Measurements from ENCODE around the gene SNX11. TPM values are rescaled to one million over a fixed set of nuclear protein-coding genes. Genes with fewer than 3 reads are reported as not detected.

The SNX11 gene
- total and polyA plus RNA-seq, 2 of the 8 experiments (the other 6 are each of a cell fraction or from before 2014, with no cell fraction given) = 21.1 to 21.4 TPM

GRCh38 chr17:48144976-48145798 lies 37.6 kb downstream of the SNX11 start:
- FAIRE-seq = no peak
- WGBS, 2 experiments (ENCODE audit: extremely low coverage in 1 of 2, insufficient coverage in 1 of 2, insufficient read length in 1 of 2, insufficient replicate concordance in 2 of 2, low coverage in 1 of 2, low lambda C conversion rate in 2 of 2, missing lambda C conversion rate in 1 of 2) = 86% methylated on average over 3 of the region's 3 CpGs; no CpG with 5 or more reads in 1 of the 2 experiments
- CTCF ChIA-PET (ENCODE audit: partially characterized antibody) = interaction anchor here (0.5 to 1.2 kb wide), 4 partner anchors 10 to 239 kb away, joined by 3 to 4 read pairs (median 4); no protein-coding TSS in a partner anchor
- TF ChIP-seq SIRT6 (IDR thresholded peaks at IDR 0.05; ENCODE audit: low read length) = no peak
- TF ChIP-seq BRCA1 (IDR thresholded peaks at IDR 0.05; ENCODE audit: low read depth, low read length) = no peak

More at GRCh38 chr17:48144976-48145798, 37.6 kb downstream of the SNX11 start:
- Histone ChIP-seq H3K79me1 (ENCODE audit: low read depth, low read length) (no peaks in the 10 kb centered on the region), H3K4me2 (ENCODE audit: insufficient read depth in 1 of 2, low read depth in 2 of 2, low read length in 2 of 2) (no peak overlapping the region), H3K4ac (replicated peaks; ENCODE audit: insufficient read length, low read depth, low read length) (no peak overlapping the region), H4K91ac (replicated peaks; ENCODE audit: insufficient read length, low read length) (no peak overlapping the region), H3K4me3 (ENCODE audit: extremely low read depth in 1 of 4, insufficient read depth in 2 of 4, low read depth in 3 of 4, low read length in 4 of 4) (no peak overlapping the region), H3K9ac (replicated peaks in 1 of 4; ENCODE audit: extremely low read depth in 1 of 4, low read depth in 3 of 4, low read length in 3 of 4) (no peak overlapping the region), H3K23me2 (ENCODE audit: low read depth, low read length) (no peaks in the 10 kb centered on the region), H2BK15ac (ENCODE audit: low read length) (no peak overlapping the region), H3K4me1 (replicated peaks in 1 of 4; ENCODE audit: control insufficient read depth in 3 of 4, insufficient read depth in 4 of 4, low read length in 3 of 4) (peaks cover 0 to 8% (median 5%) of the 10 kb centered on the region in 4 experiments; a peak in 2 of 7 replicates), H2BK5ac (ENCODE audit: low read depth, low read length) (no peak overlapping the region), H2AFZ (ENCODE audit: low read length) (no peak overlapping the region), H3K14ac (ENCODE audit: insufficient read length) (no peak overlapping the region), H2BK20ac (ENCODE audit: low read length) (no peak overlapping the region), H2BK12ac (ENCODE audit: low read depth, low read length) (no peak overlapping the region), H3K27me3 (replicated peaks in 1 of 4; ENCODE audit: control insufficient read depth in 3 of 4, extremely low read depth in 1 of 4, insufficient read depth in 3 of 4, low read length in 3 of 4) (no peaks in the 10 kb centered on the region; a peak in 1 of 7 replicates), H3K56ac (replicated peaks; ENCODE audit: insufficient read length, low read depth, low read length) (no peak overlapping the region), H2AK5ac (ENCODE audit: low read depth, low read length) (no peak overlapping the region), H3K18ac (ENCODE audit: extremely low read depth, low read length) (no peak overlapping the region), H2BK120ac (replicated peaks; ENCODE audit: low read depth, low read length) (no peak overlapping the region), H3K9me3 (ENCODE audit: insufficient read depth in 2 of 2, low read depth in 1 of 2, low read length in 1 of 2) (no peaks in the 10 kb centered on the region), H3K36me3 (ENCODE audit: control insufficient read depth in 2 of 4, insufficient read depth in 4 of 4, low read length in 3 of 4) (no peaks in the 10 kb centered on the region), H3K23ac (ENCODE audit: insufficient read length) (no peak overlapping the region), H4K8ac (ENCODE audit: extremely low read depth, insufficient read depth, low read length) (no peak overlapping the region), H4K5ac (ENCODE audit: insufficient read length, low read depth, low read length) (no peak overlapping the region), H3K27ac (ENCODE audit: low read depth, low read length) (no peak overlapping the region), H4K20me1 (replicated peaks in 1 of 2; ENCODE audit: control insufficient read depth in 1 of 2, insufficient read depth in 2 of 2, low read length in 2 of 2) (no peaks in the 10 kb centered on the region), H3K79me2 (ENCODE audit: control insufficient read depth in 1 of 2, insufficient read depth in 2 of 2, low read length in 2 of 2) (no peaks in the 10 kb centered on the region)
- DNase-seq (ENCODE audit: low read depth in 1 of 2, low spot score in 2 of 2) = no peak
- POLR2A ChIA-PET (ENCODE audit: partially characterized antibody) = no interaction called here
